HG03439 (cell line): ENCODE data around the gene GNG10.

Source experiments
- ATAC-seq: cut with Tn5 transposase; IDR thresholded peaks from one replicate; pipeline ENCODE4 v1.9.1; 2021; ENCODE audit warnings: mild to moderate bottlenecking, moderate library complexity; ENCODE audit not compliant: unreplicated experiment

Gene GNG10

DNA sequence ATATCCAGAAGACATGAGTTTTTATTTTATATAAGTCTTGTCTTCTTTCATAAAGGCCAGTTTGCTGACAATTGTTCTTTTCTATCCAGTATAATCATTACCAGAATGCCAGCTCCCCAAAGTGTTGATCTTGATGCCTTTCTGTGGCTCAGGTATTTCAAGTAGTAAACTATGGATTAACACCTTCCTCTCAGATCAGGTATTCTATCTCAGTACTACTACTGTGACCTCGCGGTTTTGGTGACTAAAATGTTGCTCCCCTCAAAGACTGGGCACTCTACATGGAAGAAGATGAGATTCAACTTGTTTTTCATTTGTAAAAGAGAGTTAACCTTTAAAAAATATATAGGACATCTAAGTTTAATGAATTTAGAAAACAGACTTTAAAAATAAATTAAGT lies 58.1 kb downstream of the GNG10 start:
- no peak for ATAC-seq
